HCT116 (cell line): ENCODE measurements around the gene NAPEPLD. TPM values are rescaled to one million over a fixed set of nuclear protein-coding genes. Genes with fewer than 3 reads are reported as not detected.

Experiments used
- ATAC-seq: fragments of 200-7000 bp; cut with Tn5 transposase; 2 replicates; pipeline ENCODE4 v1.9.1; 2020; ENCODE audit warnings: mild to moderate bottlenecking, moderate library complexity
- BruUV-seq: library from RNA; stranded (reverse); fragments of 400-500 nt; replicated peaks from 2 replicates; lab custom pipeline; 2021; lab: Mats Ljungman, UMichigan
- CTCF ChIA-PET: fragments of 300-600 bp; sonication (Branson Sonifier 250); formaldehyde crosslinking; loops from one replicate; lab custom pipeline; 2021; ENCODE audit warnings: antibody characterized with exemption; lab: Charles Lee
- POLR2A ChIA-PET: fragments of 300-600, 350-600 bp; sonication (Branson Sonifier 250); formaldehyde crosslinking; loops from one replicate; lab custom pipeline; 2021; ENCODE audit warnings: antibody characterized with exemption; lab: Charles Lee
- RAD21 ChIA-PET, 2 experiments: fragments of 300-600 bp; sonication (Branson Sonifier 250); formaldehyde crosslinking; loops; one replicate each; lab custom pipeline; 2023; ENCODE audit warnings: low total read pairs in 2 of 2; ENCODE audit not compliant: uncharacterized antibody in 2 of 2, unreplicated experiment in 2 of 2, low non-redundant PET in 1 of 2; lab: Charles Lee
- DNase-seq: peaks from one replicate; pipeline ENCODE4 v3.0.0-alpha.2; 2010; ENCODE audit warnings: low read depth, low spot score
- H2AFZ ChIP-seq: fragments of 200-600 bp; shearing (Covaris generic), sonication (generic); 2 replicates; pipeline ENCODE4 v1.6.1; 2017; ENCODE audit warnings: low read depth, mixed run types, mixed read lengths, antibody characterized with exemption, low read length; ENCODE audit not compliant: poor library complexity, severe bottlenecking
- H3K27ac ChIP-seq: 2 replicates; pipeline ENCODE4 v1.5.1; 2012; ENCODE audit warnings: low read depth, low read length
- H3K27me3 ChIP-seq: fragments of 200-600 bp; sonication (generic); 2 replicates; pipeline ENCODE4 v1.6.1; 2016; ENCODE audit warnings: mixed run types, low read length, mixed read lengths; ENCODE audit not compliant: insufficient read depth
- H3K36me3 ChIP-seq, 2 experiments: fragments of 200-500 bp in 1 of 2; fragments of 200-600 bp in 1 of 2; sonication (Bioruptor generic) in 1 of 2; sonication (generic) in 1 of 2; 2 replicates each; pipeline versions ENCODE4 v1.5.1 to v1.6.1; 2014 to 2016; ENCODE audit warnings: low read length in 2 of 2, inconsistent platforms in 1 of 2, mixed read lengths in 1 of 2, mixed run types in 1 of 2; ENCODE audit not compliant: insufficient read depth in 2 of 2, control insufficient read depth in 1 of 2
- H3K4me1 ChIP-seq, 2 experiments: fragments of 200-600 bp in 1 of 2; sonication (generic) in 1 of 2; 2 replicates each; pipeline versions ENCODE4 v1.5.1 to v1.6.1; 2012 to 2017; ENCODE audit warnings: low read length in 2 of 2, inconsistent platforms in 1 of 2, mild to moderate bottlenecking in 1 of 2, mixed read lengths in 1 of 2, mixed run types in 1 of 2, moderate library complexity in 1 of 2; ENCODE audit not compliant: insufficient read depth in 2 of 2, control insufficient read depth in 1 of 2
- H3K4me2 ChIP-seq: fragments of 200-600 bp; sonication (generic); 2 replicates; pipeline ENCODE4 v1.6.1; 2017; ENCODE audit warnings: mixed run types, low read length, mixed read lengths
- H3K4me3 ChIP-seq, 2 experiments: fragments of 200-600 bp in 1 of 2; sonication (generic) in 1 of 2; replicated peaks in 1 of 2; 2 replicates each; pipeline ENCODE4 v1.5.1; 2011 to 2016; ENCODE audit warnings: low read length in 2 of 2, control low read depth in 1 of 2, low read depth in 1 of 2, mild to moderate bottlenecking in 1 of 2, mixed read lengths in 1 of 2, mixed run types in 1 of 2
- H3K79me2 ChIP-seq: fragments of 200-600 bp; sonication (generic); 2 replicates; pipeline ENCODE4 v1.6.1; 2017; ENCODE audit warnings: mild to moderate bottlenecking, mixed run types, low read length, moderate library complexity, mixed read lengths; ENCODE audit not compliant: insufficient read depth
- H3K9ac ChIP-seq: fragments of 200-600 bp; sonication (generic); 2 replicates; pipeline ENCODE4 v1.6.1; 2016; ENCODE audit warnings: low read length, mixed read lengths
- H3K9me2 ChIP-seq: fragments of 200-600 bp; sonication (generic), shearing (Covaris generic); 2 replicates; pipeline ENCODE4 v1.6.1; 2017; ENCODE audit warnings: mixed run types, mild to moderate bottlenecking, moderate library complexity; ENCODE audit not compliant: insufficient read depth
- H3K9me3 ChIP-seq, 2 experiments: fragments of 200-500 bp in 1 of 2; fragments of 200-600 bp in 1 of 2; sonication (Bioruptor generic) in 1 of 2; sonication (generic) in 1 of 2; 2 replicates each; pipeline ENCODE4 v1.6.1; 2014 to 2017; ENCODE audit warnings: low read length in 2 of 2, mixed read lengths in 2 of 2, inconsistent platforms in 1 of 2, low read depth in 1 of 2, mild to moderate bottlenecking in 1 of 2, mixed run types in 1 of 2, moderate library complexity in 1 of 2; ENCODE audit not compliant: control insufficient read depth in 1 of 2, insufficient read depth in 1 of 2
- H4K20me1 ChIP-seq: fragments of 200-600 bp; sonication (generic), shearing (Covaris generic); 2 replicates; pipeline ENCODE4 v1.6.1; 2017; ENCODE audit warnings: mixed run types, mild to moderate bottlenecking, moderate library complexity; ENCODE audit not compliant: insufficient read depth
- RAD21 ChIP-seq: IDR thresholded peaks from 2 replicates; pipeline ENCODE4 v1.6.1; 2012; ENCODE audit warnings: low read depth, mild to moderate bottlenecking
- TCF7L2 ChIP-seq: IDR thresholded peaks from 2 replicates; pipeline ENCODE4 v1.7.0; 2011; ENCODE audit warnings: borderline replicate concordance, inconsistent platforms; ENCODE audit not compliant: insufficient read depth, insufficient read length; ENCODE audit errors: extremely low read depth
- intact Hi-C: fragments of 100-400 bp; cut with micrococcal nuclease; formaldehyde crosslinking; loops from 2 replicates; pipeline ENCODE4 v1.10.0; 2022
- total RNA-seq: library from RNA; stranded (reverse); gene quantifications from one replicate; pipeline ENCODE4 v1.2.1, GENCODE V29; 2021; ENCODE audit not compliant: unreplicated experiment
- TF ChIP-seq, protein P1 (sequence below): IDR thresholded peaks from 2 replicates; pipeline ENCODE4 v1.6.1; 2011; ENCODE audit warnings: mild to moderate bottlenecking, low read length, moderate library complexity; ENCODE audit not compliant: insufficient replicate concordance; ENCODE audit errors: extremely low read depth
- TF ChIP-seq, protein P2 (sequence below), 3 experiments: fragments of 200-600 bp in 1 of 3; sonication (generic) in 1 of 3; IDR thresholded peaks in 2 of 3; conservative IDR thresholded peaks in 1 of 3; 2 replicates each; pipeline ENCODE4 v1.5.1; 2012 to 2017; ENCODE audit warnings: low read depth in 2 of 3, low read length in 2 of 3, antibody characterized with exemption in 1 of 3, borderline replicate concordance in 1 of 3, control low read depth in 1 of 3, mild to moderate bottlenecking in 1 of 3, mixed read lengths in 1 of 3, mixed run types in 1 of 3, moderate library complexity in 1 of 3; ENCODE audit not compliant: insufficient read depth in 1 of 3

Gene NAPEPLD
- total RNA-seq, 1 experiment from 2014 or later, result 9.7 TPM

DNA sequence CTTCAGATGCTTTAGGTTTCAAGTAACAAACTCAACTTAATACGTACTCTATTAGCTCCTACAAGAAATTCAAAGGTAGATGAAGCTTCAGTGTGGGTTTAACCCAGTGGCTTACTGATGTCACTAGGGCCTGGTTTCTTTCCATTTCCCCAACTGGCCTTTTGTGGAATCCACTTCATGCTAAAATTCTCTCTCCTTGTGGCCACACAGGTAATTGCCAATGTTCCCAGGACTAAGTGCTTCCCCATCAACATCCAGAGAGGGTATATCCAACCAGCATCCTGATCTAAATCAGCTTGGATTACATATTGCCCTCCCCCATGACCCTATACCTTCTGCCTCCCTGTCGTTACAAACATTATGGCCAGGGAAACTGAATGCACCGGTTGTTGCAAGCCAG is 85.0 kb downstream of the NAPEPLD start:
- ChIA-PET CTCF (no interaction called here), POLR2A (no interaction called here), RAD21 (no interaction called here)
- no peak overlapping the region for H3K4me3 ChIP-seq
- DNase-seq (no peak), ATAC-seq (no peak)
- H3K9me3 ChIP-seq, result no peaks in the 10 kb centered on the region
- BruUV-seq, result no TSS peak
- H3K27ac ChIP-seq, result no peak overlapping the region
- H3K4me2 ChIP-seq, result no peak overlapping the region
- H3K4me1 ChIP-seq, result peaks cover 5 to 14% of the 10 kb centered on the region in 2 experiments; a peak in 3 of 4 replicates
- intact Hi-C loops, result loop anchor here (2.0 to 5.0 kb wide), 2 partner anchors 147 to 305 kb away; no protein-coding TSS in a partner anchor
- no peak overlapping the region for H3K9ac ChIP-seq
- no peaks in the 10 kb centered on the region for H4K20me1 ChIP-seq
- H3K36me3 ChIP-seq, result no peaks in the 10 kb centered on the region
- H2AFZ ChIP-seq, result no peak overlapping the region
- no peaks in the 10 kb centered on the region for H3K9me2 ChIP-seq
- TF ChIP-seq, protein P1, sequence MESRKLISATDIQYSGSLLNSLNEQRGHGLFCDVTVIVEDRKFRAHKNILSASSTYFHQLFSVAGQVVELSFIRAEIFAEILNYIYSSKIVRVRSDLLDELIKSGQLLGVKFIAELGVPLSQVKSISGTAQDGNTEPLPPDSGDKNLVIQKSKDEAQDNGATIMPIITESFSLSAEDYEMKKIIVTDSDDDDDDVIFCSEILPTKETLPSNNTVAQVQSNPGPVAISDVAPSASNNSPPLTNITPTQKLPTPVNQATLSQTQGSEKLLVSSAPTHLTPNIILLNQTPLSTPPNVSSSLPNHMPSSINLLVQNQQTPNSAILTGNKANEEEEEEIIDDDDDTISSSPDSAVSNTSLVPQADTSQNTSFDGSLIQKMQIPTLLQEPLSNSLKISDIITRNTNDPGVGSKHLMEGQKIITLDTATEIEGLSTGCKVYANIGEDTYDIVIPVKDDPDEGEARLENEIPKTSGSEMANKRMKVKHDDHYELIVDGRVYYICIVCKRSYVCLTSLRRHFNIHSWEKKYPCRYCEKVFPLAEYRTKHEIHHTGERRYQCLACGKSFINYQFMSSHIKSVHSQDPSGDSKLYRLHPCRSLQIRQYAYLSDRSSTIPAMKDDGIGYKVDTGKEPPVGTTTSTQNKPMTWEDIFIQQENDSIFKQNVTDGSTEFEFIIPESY, result no peak
- no peak for TF ChIP-seq TCF7L2
- TF ChIP-seq, protein P2, sequence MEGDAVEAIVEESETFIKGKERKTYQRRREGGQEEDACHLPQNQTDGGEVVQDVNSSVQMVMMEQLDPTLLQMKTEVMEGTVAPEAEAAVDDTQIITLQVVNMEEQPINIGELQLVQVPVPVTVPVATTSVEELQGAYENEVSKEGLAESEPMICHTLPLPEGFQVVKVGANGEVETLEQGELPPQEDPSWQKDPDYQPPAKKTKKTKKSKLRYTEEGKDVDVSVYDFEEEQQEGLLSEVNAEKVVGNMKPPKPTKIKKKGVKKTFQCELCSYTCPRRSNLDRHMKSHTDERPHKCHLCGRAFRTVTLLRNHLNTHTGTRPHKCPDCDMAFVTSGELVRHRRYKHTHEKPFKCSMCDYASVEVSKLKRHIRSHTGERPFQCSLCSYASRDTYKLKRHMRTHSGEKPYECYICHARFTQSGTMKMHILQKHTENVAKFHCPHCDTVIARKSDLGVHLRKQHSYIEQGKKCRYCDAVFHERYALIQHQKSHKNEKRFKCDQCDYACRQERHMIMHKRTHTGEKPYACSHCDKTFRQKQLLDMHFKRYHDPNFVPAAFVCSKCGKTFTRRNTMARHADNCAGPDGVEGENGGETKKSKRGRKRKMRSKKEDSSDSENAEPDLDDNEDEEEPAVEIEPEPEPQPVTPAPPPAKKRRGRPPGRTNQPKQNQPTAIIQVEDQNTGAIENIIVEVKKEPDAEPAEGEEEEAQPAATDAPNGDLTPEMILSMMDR (IDR thresholded peaks at IDR 0.05 in 2 of 3, conservative IDR thresholded peaks at IDR 0.05 in 1 of 3; ENCODE audit: borderline replicate concordance in 1 of 3, insufficient read depth in 1 of 3, low read depth in 2 of 3, low read length in 2 of 3), result peak in 2 of 3 experiments; percentile 17 to 22; a peak in 1 of 6 replicates
- no peak for TF ChIP-seq RAD21
- no peaks in the 10 kb centered on the region for H3K79me2 ChIP-seq
- H3K27me3 ChIP-seq, result no peaks in the 10 kb centered on the region
